Chondrocyte (in vitro differentiated cells): ENCODE results near the gene OLFML2B. TPM values are rescaled to one million over a fixed set of nuclear protein-coding genes. Genes with fewer than 3 reads are reported as not detected.

Source experiments
- DNase-seq: peaks from one replicate; pipeline ENCODE4 v3.0.0; 2021; ENCODE audit warnings: mixed read lengths, low spot score
- H3K27ac Mint-ChIP-seq: one replicate; pipeline ENCODE4 v1.8.0; 2021; ENCODE audit warnings: mild to moderate bottlenecking, moderate library complexity, mixed read lengths; ENCODE audit not compliant: unreplicated experiment
- H3K27me3 Mint-ChIP-seq: 2 replicates; pipeline ENCODE4 v1.8.0; 2021; ENCODE audit warnings: low read depth, mixed read lengths
- H3K36me3 Mint-ChIP-seq: 2 replicates; pipeline ENCODE4 v1.8.0; 2021; ENCODE audit warnings: low read depth, mixed read lengths
- H3K4me1 Mint-ChIP-seq: 2 replicates; pipeline ENCODE4 v1.8.0; 2021; ENCODE audit warnings: low read depth, mild to moderate bottlenecking, mixed read lengths
- H3K4me3 Mint-ChIP-seq: one replicate; pipeline ENCODE4 v1.8.0; 2021; ENCODE audit warnings: mild to moderate bottlenecking, moderate library complexity, mixed read lengths; ENCODE audit not compliant: unreplicated experiment
- H3K9me3 Mint-ChIP-seq: 2 replicates; pipeline ENCODE4 v1.8.0; 2021; ENCODE audit warnings: low read depth, mixed read lengths
- total RNA-seq: library from RNA; stranded (reverse); gene quantifications from 3 replicates; pipeline ENCODE4 v1.2.1, GENCODE V29; 2021
- TF ChIP-seq, protein P1 (sequence below): fragments of 200-600 bp; sonication (generic); IDR thresholded peaks from 2 replicates; pipeline ENCODE4 v1.5.0; 2021; ENCODE audit warnings: antibody characterized with exemption, mild to moderate bottlenecking, moderate library complexity

Gene OLFML2B
- total RNA-seq, 1 donor from 2014 or later: 120 TPM

DNA sequence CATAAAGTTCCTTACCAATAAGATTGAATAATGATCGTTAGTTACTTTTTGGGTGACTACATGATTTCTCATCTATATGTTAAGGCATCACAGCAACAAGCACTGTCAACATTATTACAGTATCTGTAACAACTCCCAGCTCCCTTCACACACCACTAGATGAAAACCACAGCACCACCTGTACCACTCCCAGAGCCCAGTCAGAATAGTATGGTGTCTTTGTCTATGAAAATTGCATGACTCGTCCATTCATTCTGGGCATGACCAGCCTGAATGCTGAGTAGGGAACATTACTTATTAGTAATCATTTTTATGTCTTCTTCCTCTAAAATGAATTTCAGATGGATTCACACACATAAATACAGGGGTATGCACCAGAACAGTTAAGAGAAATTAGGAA is 7.0 kb downstream of the OLFML2B start:
- Mint-ChIP-seq H3K4me1 (peaks cover 42% of the 10 kb centered on the region), H3K9me3 (peaks cover 4% of the 10 kb centered on the region), H3K36me3 (peaks cover 57% of the 10 kb centered on the region), H3K27me3 (no peaks in the 10 kb centered on the region), H3K4me3 (no peak overlapping the region), H3K27ac (no peak overlapping the region)
- DNase-seq: no peak
- TF ChIP-seq, protein P1, sequence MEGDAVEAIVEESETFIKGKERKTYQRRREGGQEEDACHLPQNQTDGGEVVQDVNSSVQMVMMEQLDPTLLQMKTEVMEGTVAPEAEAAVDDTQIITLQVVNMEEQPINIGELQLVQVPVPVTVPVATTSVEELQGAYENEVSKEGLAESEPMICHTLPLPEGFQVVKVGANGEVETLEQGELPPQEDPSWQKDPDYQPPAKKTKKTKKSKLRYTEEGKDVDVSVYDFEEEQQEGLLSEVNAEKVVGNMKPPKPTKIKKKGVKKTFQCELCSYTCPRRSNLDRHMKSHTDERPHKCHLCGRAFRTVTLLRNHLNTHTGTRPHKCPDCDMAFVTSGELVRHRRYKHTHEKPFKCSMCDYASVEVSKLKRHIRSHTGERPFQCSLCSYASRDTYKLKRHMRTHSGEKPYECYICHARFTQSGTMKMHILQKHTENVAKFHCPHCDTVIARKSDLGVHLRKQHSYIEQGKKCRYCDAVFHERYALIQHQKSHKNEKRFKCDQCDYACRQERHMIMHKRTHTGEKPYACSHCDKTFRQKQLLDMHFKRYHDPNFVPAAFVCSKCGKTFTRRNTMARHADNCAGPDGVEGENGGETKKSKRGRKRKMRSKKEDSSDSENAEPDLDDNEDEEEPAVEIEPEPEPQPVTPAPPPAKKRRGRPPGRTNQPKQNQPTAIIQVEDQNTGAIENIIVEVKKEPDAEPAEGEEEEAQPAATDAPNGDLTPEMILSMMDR: no peak

DNA sequence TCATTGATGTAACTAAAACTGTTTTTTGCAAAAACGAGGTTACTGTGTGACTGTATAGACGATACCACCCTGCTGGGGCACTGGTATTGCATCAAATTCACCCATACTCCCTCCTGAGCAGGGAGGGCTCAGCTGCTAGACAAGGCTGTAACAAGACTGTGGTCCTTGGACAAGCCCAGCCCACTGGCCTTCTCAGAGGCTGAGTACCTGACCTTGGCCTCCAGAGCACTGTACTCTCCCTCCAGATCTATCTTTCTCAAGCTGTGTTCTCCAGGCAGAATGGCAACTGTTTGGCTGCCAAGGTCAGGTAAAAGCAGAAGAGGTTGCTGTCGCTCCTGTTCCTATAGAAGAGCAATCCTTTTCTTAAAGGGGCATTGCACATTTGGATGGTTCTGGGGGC is 8.5 kb downstream of the OLFML2B start:
- TF ChIP-seq, protein P1: no peak
- peaks cover 4% of the 10 kb centered on the region for H3K9me3 Mint-ChIP-seq
- peaks cover 63% of the 10 kb centered on the region for H3K36me3 Mint-ChIP-seq
- peaks cover 28% of the 10 kb centered on the region for H3K4me1 Mint-ChIP-seq
- no peaks in the 10 kb centered on the region for H3K27me3 Mint-ChIP-seq
- no peak overlapping the region for H3K4me3 Mint-ChIP-seq
- DNase-seq: no peak
- no peak overlapping the region for H3K27ac Mint-ChIP-seq

GRCh38 chr1:162014202-162014601 is 9.5 kb downstream of the OLFML2B start:
- H3K27ac Mint-ChIP-seq: no peak overlapping the region
- peaks cover 4% of the 10 kb centered on the region for H3K9me3 Mint-ChIP-seq
- no peak overlapping the region for H3K4me3 Mint-ChIP-seq
- no peaks in the 10 kb centered on the region for H3K27me3 Mint-ChIP-seq
- H3K36me3 Mint-ChIP-seq: peaks cover 67% of the 10 kb centered on the region
- TF ChIP-seq, protein P1: no peak
- H3K4me1 Mint-ChIP-seq: peaks cover 22% of the 10 kb centered on the region
- DNase-seq: no peak

DNA sequence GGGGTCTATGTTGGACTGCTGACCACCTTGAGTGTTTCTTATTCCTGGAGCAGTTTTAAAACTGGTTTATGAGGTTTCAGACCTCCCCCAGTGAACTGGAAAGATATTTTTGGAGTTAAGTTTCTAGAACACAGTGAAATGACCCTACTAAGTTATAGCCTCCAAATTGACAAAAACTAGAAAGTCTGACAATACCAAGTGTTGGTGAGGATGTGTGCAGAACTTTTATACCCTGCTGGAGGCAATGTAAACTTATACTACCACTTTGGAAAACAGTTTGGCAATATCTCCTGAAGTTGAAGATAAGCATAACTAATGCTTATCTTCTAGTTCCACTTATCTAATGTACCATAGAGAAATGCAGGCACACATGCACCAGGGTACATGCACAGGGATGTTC is 10.4 kb downstream of the OLFML2B start:
- H3K36me3 Mint-ChIP-seq: peaks cover 69% of the 10 kb centered on the region
- no peak overlapping the region for H3K4me3 Mint-ChIP-seq
- DNase-seq: no peak
- TF ChIP-seq, protein P1: no peak
- H3K4me1 Mint-ChIP-seq: peaks cover 13% of the 10 kb centered on the region
- H3K27me3 Mint-ChIP-seq: no peaks in the 10 kb centered on the region
- no peak overlapping the region for H3K27ac Mint-ChIP-seq
- peaks cover 4% of the 10 kb centered on the region for H3K9me3 Mint-ChIP-seq

DNA sequence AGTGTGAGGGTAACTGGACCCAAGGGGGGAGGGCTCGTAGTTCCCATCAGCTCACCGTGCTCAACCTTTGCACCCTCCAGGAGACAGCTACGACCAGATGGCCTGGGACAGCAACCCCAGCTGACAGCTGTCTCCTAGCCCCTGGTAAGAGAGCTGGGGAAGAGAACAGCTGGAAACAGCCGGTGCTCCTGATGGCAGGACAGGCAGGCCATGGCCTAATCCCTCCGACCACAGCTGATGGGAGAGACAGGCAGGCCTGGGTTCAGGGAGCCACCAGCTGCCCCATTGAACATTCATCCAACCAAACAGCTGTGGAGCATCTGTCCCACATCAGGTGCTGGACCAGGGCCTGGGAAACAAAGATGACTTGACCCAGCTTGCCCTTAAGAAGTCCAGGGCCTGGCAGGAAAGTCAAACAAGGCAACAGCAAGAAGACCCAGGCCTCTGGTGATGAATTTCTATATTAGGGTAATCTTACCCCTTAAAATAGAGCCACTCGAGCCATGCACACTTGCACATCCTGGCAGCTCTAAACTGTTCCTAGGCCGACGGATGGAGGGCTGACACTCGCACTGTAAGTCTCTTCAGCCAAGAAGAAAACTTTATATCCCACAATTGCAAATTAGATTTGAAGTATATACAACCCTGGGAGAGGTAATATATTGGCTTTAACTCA is 12.2 kb downstream of the OLFML2B start:
- Mint-ChIP-seq H3K4me3 (no peak overlapping the region), H3K27ac (no peak overlapping the region), H3K9me3 (peaks cover 4% of the 10 kb centered on the region), H3K36me3 (peaks cover 59% of the 10 kb centered on the region), H3K4me1 (peaks cover 9% of the 10 kb centered on the region), H3K27me3 (no peaks in the 10 kb centered on the region)
- DNase-seq: no peak
- TF ChIP-seq, protein P1: no peak
